SJCRH30 (cell line): ENCODE results near the gene VWA1. TPM values are rescaled to one million over a fixed set of nuclear protein-coding genes. Genes with fewer than 3 reads are reported as not detected.
"Not testable (repeated sequence)": the region's sequence is repeated elsewhere in the genome, so short reads cannot be mapped to it uniquely, and the experiment has no call there.

Experiments
- DNase-seq, 2 experiments: peaks; one replicate each; pipeline ENCODE4 v3.0.0-alpha.2; 2015 to 2020
- H3K27ac ChIP-seq: fragments of 250-450 bp; sonication (Bioruptor Pico); 2 replicates; pipeline ENCODE4 v1.5.1; 2020; ENCODE audit warnings: mild to moderate bottlenecking, moderate library complexity
- H3K27me3 ChIP-seq: fragments of 250-450 bp; sonication (Bioruptor Pico); 2 replicates; pipeline ENCODE4 v1.5.1; 2020; ENCODE audit warnings: mild to moderate bottlenecking, moderate library complexity
- H3K36me3 ChIP-seq: fragments of 250-450 bp; sonication (Bioruptor Pico); 2 replicates; pipeline ENCODE4 v1.5.1; 2020; ENCODE audit warnings: mild to moderate bottlenecking, moderate library complexity
- H3K4me1 ChIP-seq: fragments of 250-450 bp; sonication (Bioruptor Pico); 2 replicates; pipeline ENCODE4 v1.5.1; 2020; ENCODE audit warnings: mild to moderate bottlenecking, moderate library complexity
- H3K4me3 ChIP-seq: fragments of 250-450 bp; sonication (Bioruptor Pico); 2 replicates; pipeline ENCODE4 v1.5.1; 2020; ENCODE audit warnings: mild to moderate bottlenecking, moderate library complexity
- H3K9me3 ChIP-seq: fragments of 250-450 bp; sonication (Bioruptor Pico); replicated peaks from 2 replicates; pipeline ENCODE4 v1.5.1; 2020; ENCODE audit warnings: mild to moderate bottlenecking, moderate library complexity
- total RNA-seq: library from RNA; depleted of rRNA; stranded (reverse); fragments of >200 nt; shearing (Covaris generic); gene quantifications from 2 replicates; pipeline ENCODE4 v1.2.3, GENCODE V29; 2014

The VWA1 gene
- total RNA-seq, 1 experiment from 2014 or later: 3.3 TPM

GRCh38 chr1:1446631-1447030 lies 11.1 kb downstream of the VWA1 start:
- H3K27me3 ChIP-seq: peaks cover 32% of the 10 kb centered on the region; the same call in 1 of the 2 replicates
- H3K36me3 ChIP-seq, H3K9me3 ChIP-seq, H3K27ac ChIP-seq, H3K4me3 ChIP-seq, H3K4me1 ChIP-seq, DNase-seq: not testable (repeated sequence)

- Histone ChIP-seq H3K27ac (no peak within 1 kb of the TSS), H3K4me3 (no peak within 1 kb of the TSS), H3K36me3 (no peaks in the 10 kb centered on the region), H3K27me3 (peaks cover 27% of the 10 kb centered on the region; the same call in 1 of the 2 replicates), H3K4me1 (no peaks in the 10 kb centered on the region), H3K9me3 (no peaks in the 10 kb centered on the region; the same call in 1 of the 2 replicates)
- no peak for DNase-seq
These were observed 13.7 kb downstream of the VWA1 start, which contains the start of gene ATAD3C for GRCh38 chr1:1449099-1449739. ATAD3C (plus strand) TSS chr1:1449689; CDS start chr1:1450684, 995 bp downstream.

- H3K27ac ChIP-seq, DNase-seq, H3K36me3 ChIP-seq, H3K9me3 ChIP-seq, H3K4me1 ChIP-seq, H3K4me3 ChIP-seq: not testable (repeated sequence)
- peaks cover 30% of the 10 kb centered on the region; the same call in 1 of the 2 replicates for H3K27me3 ChIP-seq
These were observed 15.1 kb downstream of the VWA1 start for GRCh38 chr1:1450616-1451015.

- Histone ChIP-seq H3K9me3 (no peaks in the 10 kb centered on the region; the same call in 1 of the 2 replicates), H3K27me3 (peaks cover 31% of the 10 kb centered on the region; the same call in 1 of the 2 replicates), H3K36me3 (no peaks in the 10 kb centered on the region), H3K4me3 (no peak overlapping the region), H3K4me1 (no peaks in the 10 kb centered on the region), H3K27ac (no peak overlapping the region)
- DNase-seq: no peak
These were observed 16.3 kb downstream of the VWA1 start for GRCh38 chr1:1451696-1452364.

- not testable (repeated sequence) for H3K27ac ChIP-seq, H3K9me3 ChIP-seq, H3K36me3 ChIP-seq, H3K4me1 ChIP-seq, DNase-seq, H3K4me3 ChIP-seq
- H3K27me3 ChIP-seq: peaks cover 35% of the 10 kb centered on the region; the same call in 1 of the 2 replicates
These were observed 16.9 kb downstream of the VWA1 start for GRCh38 chr1:1452365-1452739.

GRCh38 chr1:1452882-1453281 lies 17.4 kb downstream of the VWA1 start:
- H3K27ac ChIP-seq: no peak overlapping the region
- no peaks in the 10 kb centered on the region; the same call in 1 of the 2 replicates for H3K9me3 ChIP-seq
- no peaks in the 10 kb centered on the region for H3K4me1 ChIP-seq
- peaks cover 39% of the 10 kb centered on the region for H3K27me3 ChIP-seq
- no peak for DNase-seq
- H3K36me3 ChIP-seq: no peaks in the 10 kb centered on the region
- H3K4me3 ChIP-seq: no peak overlapping the region

- not testable (repeated sequence) for H3K36me3 ChIP-seq, H3K4me1 ChIP-seq, H3K4me3 ChIP-seq, H3K27ac ChIP-seq, DNase-seq, H3K9me3 ChIP-seq
- peaks cover 30% of the 10 kb centered on the region for H3K27me3 ChIP-seq
These were observed 19.0 kb downstream of the VWA1 start for GRCh38 chr1:1454286-1455056.

GRCh38 chr1:1455366-1455884 lies 19.9 kb downstream of the VWA1 start:
- no peak for DNase-seq
- H3K27ac ChIP-seq: no peak overlapping the region
- peaks cover 28% of the 10 kb centered on the region for H3K27me3 ChIP-seq
- H3K4me1 ChIP-seq: no peaks in the 10 kb centered on the region
- H3K9me3 ChIP-seq: no peaks in the 10 kb centered on the region
- no peak overlapping the region for H3K4me3 ChIP-seq
- no peaks in the 10 kb centered on the region for H3K36me3 ChIP-seq

GRCh38 chr1:1455934-1456333 lies 20.4 kb downstream of the VWA1 start:
- not testable (repeated sequence) for H3K4me3 ChIP-seq, DNase-seq, H3K27ac ChIP-seq, H3K9me3 ChIP-seq, H3K4me1 ChIP-seq, H3K36me3 ChIP-seq
- peaks cover 31% of the 10 kb centered on the region for H3K27me3 ChIP-seq

GRCh38 chr1:1456683-1457255 lies 21.3 kb downstream of the VWA1 start:
- not testable (repeated sequence) for DNase-seq, H3K9me3 ChIP-seq, H3K36me3 ChIP-seq, H3K4me1 ChIP-seq, H3K4me3 ChIP-seq, H3K27ac ChIP-seq
- H3K27me3 ChIP-seq: peaks cover 32% of the 10 kb centered on the region

- not testable (repeated sequence) for H3K9me3 ChIP-seq, DNase-seq, H3K4me3 ChIP-seq, H3K36me3 ChIP-seq, H3K27ac ChIP-seq
- Histone ChIP-seq H3K27me3 (peaks cover 41% of the 10 kb centered on the region), H3K4me1 (peaks cover 19% of the 10 kb centered on the region)
These were observed 23.7 kb downstream of the VWA1 start for GRCh38 chr1:1459156-1459555.

GRCh38 chr1:1459711-1460110 lies 24.2 kb downstream of the VWA1 start:
- DNase-seq, H3K9me3 ChIP-seq, H3K27ac ChIP-seq, H3K4me3 ChIP-seq, H3K36me3 ChIP-seq: not testable (repeated sequence)
- Histone ChIP-seq H3K27me3 (peaks cover 39% of the 10 kb centered on the region), H3K4me1 (peaks cover 19% of the 10 kb centered on the region)

- DNase-seq: peak; percentile 33 to 50
- Histone ChIP-seq H3K4me3 (no peak overlapping the region), H3K36me3 (no peaks in the 10 kb centered on the region), H3K27ac (no peak overlapping the region), H3K9me3 (0 out of 2 replicates have a peak, but pooled peaks cover under 1% of the 10 kb centered on the region), H3K27me3 (peaks cover 39% of the 10 kb centered on the region), H3K4me1 (peaks cover 19% of the 10 kb centered on the region)
These were observed 25.1 kb downstream of the VWA1 start for GRCh38 chr1:1460540-1461130.

- peaks cover 2% of the 10 kb centered on the region; the same call in 1 of the 2 replicates for H3K36me3 ChIP-seq
- H3K4me3 ChIP-seq: no peak overlapping the region
- DNase-seq: peak; percentile 48
- peaks cover 19% of the 10 kb centered on the region for H3K4me1 ChIP-seq
- H3K27ac ChIP-seq: no peak overlapping the region
- peaks cover 37% of the 10 kb centered on the region for H3K27me3 ChIP-seq
- 0 out of 2 replicates have a peak, but pooled peaks cover 6% of the 10 kb centered on the region for H3K9me3 ChIP-seq
These were observed 26.3 kb downstream of the VWA1 start for GRCh38 chr1:1461721-1462317.
